WTC11 (cell line): ENCODE data around the gene CACNB4. TPM values are rescaled to one million over a fixed set of nuclear protein-coding genes. Genes with fewer than 3 reads are reported as not detected.

Experiments used
- ATAC-seq: fragments of 200-7000 bp; cut with Tn5 transposase; 2 replicates; pipeline ENCODE4 v1.10.0; 2021; ENCODE audit warnings: mild to moderate bottlenecking, moderate library complexity
- CTCF ChIA-PET: fragments of 300-600 bp; sonication (Branson Sonifier 250); formaldehyde crosslinking; loops from one replicate; lab custom pipeline; 2021; ENCODE audit warnings: antibody characterized with exemption; lab: Charles Lee
- POLR2A ChIA-PET: fragments of 350-600 bp; sonication (Branson Sonifier 250); formaldehyde crosslinking; loops from one replicate; lab custom pipeline; 2021; ENCODE audit warnings: antibody characterized with exemption; lab: Charles Lee
- DNase-seq: peaks from one replicate; pipeline ENCODE4 v3.0.0; 2021; ENCODE audit warnings: low spot score
- H3K27ac Mint-ChIP-seq: 2 replicates; pipeline ENCODE4 v1.8.0; 2021; ENCODE audit warnings: mixed read lengths
- H3K27me3 Mint-ChIP-seq: 2 replicates; pipeline ENCODE4 v1.8.0; 2021; ENCODE audit warnings: low read depth, mild to moderate bottlenecking, moderate library complexity, mixed read lengths
- H3K36me3 Mint-ChIP-seq: 2 replicates; pipeline ENCODE4 v1.8.0; 2021; ENCODE audit warnings: mixed read lengths
- H3K4me1 Mint-ChIP-seq: 2 replicates; pipeline ENCODE4 v1.8.0; 2022; ENCODE audit warnings: mixed read lengths
- H3K4me3 Mint-ChIP-seq: 2 replicates; pipeline ENCODE4 v1.8.0; 2021; ENCODE audit warnings: mild to moderate bottlenecking, moderate library complexity, mixed read lengths
- H3K9me3 Mint-ChIP-seq: 2 replicates; pipeline ENCODE4 v1.8.0; 2021; ENCODE audit warnings: mixed read lengths
- ATF6 ChIP-seq: sonication (generic); formaldehyde crosslinking; IDR thresholded peaks from 2 replicates; pipeline ENCODE4 v1.8.1; 2023; ENCODE audit warnings: mild to moderate bottlenecking, missing genetic modification reagents
- CREB1 ChIP-seq: sonication (generic); formaldehyde crosslinking; IDR thresholded peaks from 2 replicates; pipeline ENCODE4 v1.8.0; 2023; ENCODE audit warnings: mild to moderate bottlenecking, missing genetic modification reagents
- E2F4 ChIP-seq: sonication (generic); formaldehyde crosslinking; IDR thresholded peaks from 2 replicates; pipeline ENCODE4 v1.8.1; 2022; ENCODE audit warnings: low read depth, mild to moderate bottlenecking, moderate library complexity, missing genetic modification reagents, borderline replicate concordance
- E2F5 ChIP-seq: sonication (generic); formaldehyde crosslinking; IDR thresholded peaks from 2 replicates; pipeline ENCODE4 v1.8.1; 2022; ENCODE audit warnings: mild to moderate bottlenecking, moderate library complexity, missing genetic modification reagents
- ELF4 ChIP-seq: sonication (generic); formaldehyde crosslinking; IDR thresholded peaks from 2 replicates; pipeline ENCODE4 v1.8.1; 2022; ENCODE audit warnings: low read depth, mild to moderate bottlenecking, moderate library complexity, missing genetic modification reagents
- GRHL2 ChIP-seq: fragments of 250-450 bp; sonication (Bioruptor Pico); IDR thresholded peaks from 2 replicates; pipeline ENCODE4 v1.8.0; 2022; ENCODE audit warnings: mild to moderate bottlenecking, moderate library complexity; ENCODE audit not compliant: insufficient replicate concordance, severe bottlenecking
- IRF2 ChIP-seq: sonication (generic); formaldehyde crosslinking; IDR thresholded peaks from 2 replicates; pipeline ENCODE4 v1.8.0; 2022; ENCODE audit warnings: low read depth, missing genetic modification reagents, borderline replicate concordance
- JAZF1 ChIP-seq: fragments of 250-450 bp; sonication (Bioruptor Pico); IDR thresholded peaks from 2 replicates; pipeline ENCODE4 v1.9.0; 2021; ENCODE audit warnings: moderate library complexity, mild to moderate bottlenecking, inconsistent platforms
- MXD4 ChIP-seq: fragments of 250-450 bp; sonication (Bioruptor Pico); IDR thresholded peaks from 2 replicates; pipeline ENCODE4 v1.8.0; 2021; ENCODE audit warnings: mild to moderate bottlenecking, moderate library complexity, borderline replicate concordance
- NR2C2 ChIP-seq: sonication (generic); formaldehyde crosslinking; IDR thresholded peaks from 2 replicates; pipeline ENCODE4 v1.8.0; 2022; ENCODE audit warnings: mild to moderate bottlenecking, missing genetic modification reagents
- RORB ChIP-seq: fragments of 250-450 bp; sonication (Bioruptor Pico); IDR thresholded peaks from 2 replicates; pipeline ENCODE4 v1.9.0; 2021; ENCODE audit warnings: mild to moderate bottlenecking
- TEAD4 ChIP-seq: sonication (generic); formaldehyde crosslinking; IDR thresholded peaks from 2 replicates; pipeline ENCODE4 v1.8.0; 2022; ENCODE audit warnings: mild to moderate bottlenecking, missing genetic modification reagents
- ZBTB21 ChIP-seq: sonication (generic); formaldehyde crosslinking; IDR thresholded peaks from 2 replicates; pipeline ENCODE4 v1.8.1; 2023; ENCODE audit warnings: mild to moderate bottlenecking, missing genetic modification reagents, borderline replicate concordance
- ZBTB43 ChIP-seq: sonication (generic); formaldehyde crosslinking; IDR thresholded peaks from 2 replicates; pipeline ENCODE4 v1.8.1; 2023; ENCODE audit warnings: mild to moderate bottlenecking, missing genetic modification reagents
- ZNF232 ChIP-seq: sonication (generic); formaldehyde crosslinking; IDR thresholded peaks from 2 replicates; pipeline ENCODE4 v1.8.0; 2022; ENCODE audit warnings: mild to moderate bottlenecking, missing genetic modification reagents
- ZNF317 ChIP-seq: sonication (generic); formaldehyde crosslinking; IDR thresholded peaks from 2 replicates; pipeline ENCODE4 v1.8.1; 2023; ENCODE audit warnings: low read depth, mild to moderate bottlenecking, moderate library complexity, missing genetic modification reagents, borderline replicate concordance
- ZNF423 ChIP-seq: fragments of 250-450 bp; sonication (Bioruptor Pico); IDR thresholded peaks from 2 replicates; pipeline ENCODE4 v2.1.2; 2022; ENCODE audit warnings: mild to moderate bottlenecking, moderate library complexity
- ZNF425 ChIP-seq: fragments of 250-450 bp; sonication (Bioruptor Pico); conservative IDR thresholded peaks from 2 replicates; pipeline ENCODE4 v1.9.0; 2021; ENCODE audit warnings: mild to moderate bottlenecking
- ZNF671 ChIP-seq: fragments of 250-450 bp; sonication (Bioruptor Pico); IDR thresholded peaks from 2 replicates; pipeline ENCODE4 v1.8.0; 2021; ENCODE audit warnings: mild to moderate bottlenecking
- total RNA-seq: library from RNA; stranded (reverse); gene quantifications from 3 replicates; pipeline ENCODE4 v1.2.3, GENCODE V29; 2021
- TF ChIP-seq, protein P1 (sequence below): sonication (generic); formaldehyde crosslinking; IDR thresholded peaks from 2 replicates; pipeline ENCODE4 v1.8.1; 2022; ENCODE audit warnings: missing genetic modification reagents, borderline replicate concordance
- TF ChIP-seq, protein P2 (sequence below): sonication (generic); formaldehyde crosslinking; IDR thresholded peaks from 2 replicates; pipeline ENCODE4 v1.8.0; 2023; ENCODE audit warnings: mild to moderate bottlenecking, missing genetic modification reagents
- TF ChIP-seq, protein P3 (sequence below): sonication (generic); formaldehyde crosslinking; IDR thresholded peaks from 2 replicates; pipeline ENCODE4 v1.8.1; 2023; ENCODE audit warnings: mild to moderate bottlenecking, moderate library complexity, missing genetic modification reagents

CACNB4 gene
- total RNA-seq, 1 experiment from 2014 or later: 4.7 TPM

DNA sequence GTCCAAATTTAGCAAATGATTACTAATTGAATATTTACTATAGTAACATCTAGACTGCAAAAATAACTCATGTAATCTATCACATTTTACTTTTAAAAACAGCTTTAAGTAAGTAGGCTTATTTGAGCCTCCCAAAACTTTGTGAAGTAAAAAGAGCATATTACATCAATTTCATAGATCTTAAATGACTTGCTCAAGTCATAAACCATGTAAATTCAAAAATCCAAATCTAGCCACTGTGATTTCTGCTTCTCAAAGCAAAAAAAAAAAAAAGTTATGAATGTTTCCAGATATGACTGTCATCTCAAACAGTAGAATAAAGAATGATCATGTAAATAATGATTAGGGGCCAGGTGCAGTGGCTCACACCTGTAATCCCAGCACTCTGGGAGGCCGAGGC, 37.5 kb downstream of the CACNB4 start (continued):
- TF ChIP-seq ATF6 (CRISPR knock-in tag) (no peak), JAZF1 (no peak), TEAD4 (CRISPR knock-in tag) (no peak), ZNF317 (no peak), ZNF425 (CRISPR knock-in tag) (no peak), ZNF423 (no peak), ZBTB21 (no peak), IRF2 (CRISPR knock-in tag) (no peak), ZBTB43 (CRISPR knock-in tag) (no peak)
- TF ChIP-seq, protein P1, sequence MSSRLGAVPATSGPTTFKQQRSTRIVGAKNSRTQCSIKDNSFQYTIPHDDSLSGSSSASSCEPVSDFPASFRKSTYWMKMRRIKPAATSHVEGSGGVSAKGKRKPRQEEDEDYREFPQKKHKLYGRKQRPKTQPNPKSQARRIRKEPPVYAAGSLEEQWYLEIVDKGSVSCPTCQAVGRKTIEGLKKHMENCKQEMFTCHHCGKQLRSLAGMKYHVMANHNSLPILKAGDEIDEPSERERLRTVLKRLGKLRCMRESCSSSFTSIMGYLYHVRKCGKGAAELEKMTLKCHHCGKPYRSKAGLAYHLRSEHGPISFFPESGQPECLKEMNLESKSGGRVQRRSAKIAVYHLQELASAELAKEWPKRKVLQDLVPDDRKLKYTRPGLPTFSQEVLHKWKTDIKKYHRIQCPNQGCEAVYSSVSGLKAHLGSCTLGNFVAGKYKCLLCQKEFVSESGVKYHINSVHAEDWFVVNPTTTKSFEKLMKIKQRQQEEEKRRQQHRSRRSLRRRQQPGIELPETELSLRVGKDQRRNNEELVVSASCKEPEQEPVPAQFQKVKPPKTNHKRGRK (CRISPR knock-in tag): no peak

DNA sequence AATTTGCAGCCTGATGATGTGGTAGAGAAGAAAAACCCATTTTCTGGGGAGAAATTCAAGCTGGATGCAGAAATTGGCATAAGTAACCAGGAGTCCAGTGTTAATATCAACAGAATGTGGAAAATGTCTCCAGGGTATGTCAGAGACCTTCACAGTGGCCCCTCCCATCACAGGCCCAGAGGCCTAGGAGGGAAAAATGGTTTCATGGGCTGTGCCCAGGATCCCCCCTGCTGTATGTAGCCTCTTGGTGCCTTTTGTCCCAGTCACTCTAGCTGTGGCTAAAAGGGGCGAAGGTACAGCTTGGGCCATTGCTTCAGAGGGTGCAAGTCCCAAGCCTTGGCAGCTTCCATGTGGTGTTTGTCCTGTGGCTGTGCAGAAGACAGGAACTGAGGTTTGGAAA, 40.2 kb downstream of the CACNB4 start:
- no peak overlapping the region for H3K27ac Mint-ChIP-seq
- TF ChIP-seq GRHL2 (CRISPR knock-in tag): no peak
- TF ChIP-seq ELF4: no peak
- TF ChIP-seq ZNF671: no peak
- TF ChIP-seq ZNF232 (CRISPR knock-in tag): no peak
- TF ChIP-seq NR2C2: no peak
- TF ChIP-seq, protein P2, sequence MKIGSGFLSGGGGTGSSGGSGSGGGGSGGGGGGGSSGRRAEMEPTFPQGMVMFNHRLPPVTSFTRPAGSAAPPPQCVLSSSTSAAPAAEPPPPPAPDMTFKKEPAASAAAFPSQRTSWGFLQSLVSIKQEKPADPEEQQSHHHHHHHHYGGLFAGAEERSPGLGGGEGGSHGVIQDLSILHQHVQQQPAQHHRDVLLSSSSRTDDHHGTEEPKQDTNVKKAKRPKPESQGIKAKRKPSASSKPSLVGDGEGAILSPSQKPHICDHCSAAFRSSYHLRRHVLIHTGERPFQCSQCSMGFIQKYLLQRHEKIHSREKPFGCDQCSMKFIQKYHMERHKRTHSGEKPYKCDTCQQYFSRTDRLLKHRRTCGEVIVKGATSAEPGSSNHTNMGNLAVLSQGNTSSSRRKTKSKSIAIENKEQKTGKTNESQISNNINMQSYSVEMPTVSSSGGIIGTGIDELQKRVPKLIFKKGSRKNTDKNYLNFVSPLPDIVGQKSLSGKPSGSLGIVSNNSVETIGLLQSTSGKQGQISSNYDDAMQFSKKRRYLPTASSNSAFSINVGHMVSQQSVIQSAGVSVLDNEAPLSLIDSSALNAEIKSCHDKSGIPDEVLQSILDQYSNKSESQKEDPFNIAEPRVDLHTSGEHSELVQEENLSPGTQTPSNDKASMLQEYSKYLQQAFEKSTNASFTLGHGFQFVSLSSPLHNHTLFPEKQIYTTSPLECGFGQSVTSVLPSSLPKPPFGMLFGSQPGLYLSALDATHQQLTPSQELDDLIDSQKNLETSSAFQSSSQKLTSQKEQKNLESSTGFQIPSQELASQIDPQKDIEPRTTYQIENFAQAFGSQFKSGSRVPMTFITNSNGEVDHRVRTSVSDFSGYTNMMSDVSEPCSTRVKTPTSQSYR (CRISPR knock-in tag): no peak
- no peak for TF ChIP-seq RORB (CRISPR knock-in tag)
- TF ChIP-seq MXD4: no peak
- TF ChIP-seq E2F5: no peak
- TF ChIP-seq, protein P3, sequence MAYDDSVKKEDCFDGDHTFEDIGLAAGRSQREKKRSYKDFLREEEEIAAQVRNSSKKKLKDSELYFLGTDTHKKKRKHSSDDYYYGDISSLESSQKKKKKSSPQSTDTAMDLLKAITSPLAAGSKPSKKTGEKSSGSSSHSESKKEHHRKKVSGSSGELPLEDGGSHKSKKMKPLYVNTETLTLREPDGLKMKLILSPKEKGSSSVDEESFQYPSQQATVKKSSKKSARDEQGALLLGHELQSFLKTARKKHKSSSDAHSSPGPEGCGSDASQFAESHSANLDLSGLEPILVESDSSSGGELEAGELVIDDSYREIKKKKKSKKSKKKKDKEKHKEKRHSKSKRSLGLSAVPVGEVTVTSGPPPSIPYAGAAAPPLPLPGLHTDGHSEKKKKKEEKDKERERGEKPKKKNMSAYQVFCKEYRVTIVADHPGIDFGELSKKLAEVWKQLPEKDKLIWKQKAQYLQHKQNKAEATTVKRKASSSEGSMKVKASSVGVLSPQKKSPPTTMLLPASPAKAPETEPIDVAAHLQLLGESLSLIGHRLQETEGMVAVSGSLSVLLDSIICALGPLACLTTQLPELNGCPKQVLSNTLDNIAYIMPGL (CRISPR knock-in tag): no peak
- TF ChIP-seq CREB1 (CRISPR knock-in tag): no peak
- TF ChIP-seq IRF2 (CRISPR knock-in tag): no peak
- TF ChIP-seq E2F4 (CRISPR knock-in tag): no peak
- no peak for DNase-seq
- ChIA-PET CTCF (no interaction called here), POLR2A (no interaction called here)
- H3K9me3 Mint-ChIP-seq: peaks cover 45% of the 10 kb centered on the region
- no peak overlapping the region for H3K4me3 Mint-ChIP-seq
- no peaks in the 10 kb centered on the region for H3K27me3 Mint-ChIP-seq
- peaks cover 21% of the 10 kb centered on the region for H3K4me1 Mint-ChIP-seq
- H3K36me3 Mint-ChIP-seq: peaks cover 27% of the 10 kb centered on the region
- no peak for ATAC-seq
